ENCODE measurements around the gene CFAP77. TPM values are rescaled to one million over a fixed set of nuclear protein-coding genes. Genes with fewer than 3 reads are reported as not detected.

Gene CFAP77
- total and polyA plus RNA-seq, 2 of the 4 experiments (the other 2 are of a cell fraction) = not detected

DNA sequence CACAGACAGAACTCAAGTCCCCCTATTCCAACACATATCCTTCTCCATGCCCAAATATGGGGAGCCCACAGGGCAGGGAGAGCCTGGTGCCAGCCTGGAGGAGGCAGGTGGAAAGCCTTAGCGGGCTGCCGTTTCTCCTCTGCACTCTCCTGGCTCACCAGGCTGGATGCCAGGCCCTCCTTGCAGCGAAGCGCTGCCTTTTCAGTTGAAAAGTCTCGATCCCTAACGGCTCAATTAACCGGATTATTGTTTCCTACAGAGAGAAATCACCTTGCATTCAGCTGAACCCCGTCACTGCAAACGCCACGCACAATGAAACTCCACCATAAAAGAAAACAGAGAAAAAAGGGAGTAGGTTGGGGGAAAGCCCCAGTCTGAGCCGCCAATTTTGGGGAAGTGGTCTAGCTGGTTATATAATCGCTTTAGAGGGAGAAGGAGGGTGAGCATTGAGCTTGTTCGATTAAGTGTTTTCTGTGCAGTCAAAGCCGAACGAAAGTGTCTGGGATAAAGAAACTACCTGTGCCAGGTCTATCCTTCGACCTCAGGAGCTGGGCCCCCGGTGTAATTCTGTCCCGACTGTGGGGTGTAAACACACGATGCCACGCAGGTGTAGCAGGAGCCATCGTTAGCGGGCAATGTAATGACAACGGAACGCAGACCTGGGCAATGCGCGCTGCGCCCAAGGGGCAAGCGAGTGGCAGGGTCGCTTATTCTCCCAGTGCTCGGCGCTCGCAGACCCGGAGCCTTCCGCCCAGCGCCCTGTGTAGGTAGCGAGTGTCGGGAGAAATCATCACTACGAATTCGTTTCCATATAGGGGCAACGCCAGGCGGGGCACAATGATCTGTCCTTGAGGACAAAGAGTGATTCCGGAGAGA lies 176.2 kb downstream of the CFAP77 start:
- no peaks in the 10 kb centered on the region; the same call in 1 of the 2 replicates for H3K9me1 ChIP-seq (ENCODE audit: insufficient read depth, low read length)
- dilution Hi-C loops (cut with HindIII; ENCODE audit: low sequenced_read_pairs, unreplicated experiment) = no loop called here
- no peak overlapping the region for H2AK9ac ChIP-seq (replicated peaks; ENCODE audit: low read depth, low read length, poor library complexity)
- peaks cover 2% of the 10 kb centered on the region for H3K9me3 ChIP-seq (ENCODE audit: control insufficient read depth, insufficient read depth, low read length)
- no peak overlapping the region for H3K4ac ChIP-seq (ENCODE audit: low read depth, low read length)
- intact Hi-C loops (cut with micrococcal nuclease) = no loop called here
- H2AK5ac ChIP-seq (ENCODE audit: low read depth, low read length) = no peak overlapping the region
- ATAC-seq (ENCODE audit: low read depth) = no peak
- no peak overlapping the region for H3K27ac ChIP-seq (ENCODE audit: insufficient read depth, low read length)
- H4K91ac ChIP-seq (ENCODE audit: insufficient read depth, low read depth, low read length) = no peak overlapping the region
- no peak overlapping the region for H3K4me3 ChIP-seq (ENCODE audit: insufficient read depth, low read depth, low read length)
- BruUV-seq (replicated peaks) = no TSS peak
- no peak overlapping the region for H2BK5ac ChIP-seq (ENCODE audit: low read depth, low read length, poor library complexity, severe bottlenecking)
- no peak overlapping the region for H4K5ac ChIP-seq (ENCODE audit: low read depth, low read length)
- H3K4me1 ChIP-seq (ENCODE audit: control insufficient read depth, insufficient read depth, low read length) = no peaks in the 10 kb centered on the region; the same call in 1 of the 2 replicates
- H3K56ac ChIP-seq (ENCODE audit: extremely low read depth, insufficient read depth, low read length) = no peak overlapping the region
- H3K36me3 ChIP-seq (ENCODE audit: control insufficient read depth, insufficient read depth, low read length) = no peaks in the 10 kb centered on the region
- H3K4me2 ChIP-seq (ENCODE audit: low read depth, low read length) = no peak overlapping the region
- TF ChIP-seq FOS (IDR thresholded peaks at IDR 0.05; ENCODE audit: low read depth, low read length) (no peak), POLR2A (IDR thresholded peaks at IDR 0.05; ENCODE audit: low read depth, low read length) (no peak), USF2 (IDR thresholded peaks at IDR 0.05; ENCODE audit: low read depth, low read length) (no peak), MAFK (IDR thresholded peaks at IDR 0.05; ENCODE audit: low read depth, low read length) (no peak), CEBPB (IDR thresholded peaks at IDR 0.05; ENCODE audit: low read depth, low read length) (no peak), RFX5 (IDR thresholded peaks at IDR 0.05; ENCODE audit: low read depth, low read length) (no peak), SMC3 (IDR thresholded peaks at IDR 0.05; ENCODE audit: low read depth, low read length) (no peak), MAZ (IDR thresholded peaks at IDR 0.05; ENCODE audit: borderline replicate concordance, low read depth, low read length) (no peak), BHLHE40 (IDR thresholded peaks at IDR 0.05; ENCODE audit: low read depth, low read length) (no peak), RAD21 (IDR thresholded peaks at IDR 0.05; ENCODE audit: low read length) (no peak), NFE2L2 (IDR thresholded peaks at IDR 0.05; ENCODE audit: low read depth, low read length) (no peak), CHD1 (IDR thresholded peaks at IDR 0.05; ENCODE audit: low read depth, low read length) (no peak), RCOR1 (IDR thresholded peaks at IDR 0.05; ENCODE audit: insufficient replicate concordance, low read length) (no peak), CTCF (conservative IDR thresholded peaks at IDR 0.05; ENCODE audit: low read depth, low read length) (no peak)
- TF ChIP-seq, protein P1, sequence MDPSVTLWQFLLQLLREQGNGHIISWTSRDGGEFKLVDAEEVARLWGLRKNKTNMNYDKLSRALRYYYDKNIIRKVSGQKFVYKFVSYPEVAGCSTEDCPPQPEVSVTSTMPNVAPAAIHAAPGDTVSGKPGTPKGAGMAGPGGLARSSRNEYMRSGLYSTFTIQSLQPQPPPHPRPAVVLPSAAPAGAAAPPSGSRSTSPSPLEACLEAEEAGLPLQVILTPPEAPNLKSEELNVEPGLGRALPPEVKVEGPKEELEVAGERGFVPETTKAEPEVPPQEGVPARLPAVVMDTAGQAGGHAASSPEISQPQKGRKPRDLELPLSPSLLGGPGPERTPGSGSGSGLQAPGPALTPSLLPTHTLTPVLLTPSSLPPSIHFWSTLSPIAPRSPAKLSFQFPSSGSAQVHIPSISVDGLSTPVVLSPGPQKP (IDR thresholded peaks at IDR 0.05; ENCODE audit: borderline replicate concordance, low read depth, low read length) = no peak
- no peak overlapping the region for H3K9ac ChIP-seq (ENCODE audit: low read depth, low read length)
- no peak for DNase-seq
- H3K14ac ChIP-seq (replicated peaks; ENCODE audit: low read depth, low read length) = no peak overlapping the region
- H3K79me1 ChIP-seq (ENCODE audit: low read depth in 1 of 2, low read length in 2 of 2) = no peaks in the 10 kb centered on the region
- peaks cover 96% of the 10 kb centered on the region for H3K27me3 ChIP-seq (ENCODE audit: control insufficient read depth, insufficient read depth, low read length)
- CTCF ChIA-PET = interaction anchor here (0.6 kb wide), 1 partner anchor 182 kb away, joined by 8 read pairs; no protein-coding TSS in a partner anchor
- no peak overlapping the region for H2AFZ ChIP-seq (replicated peaks; ENCODE audit: low read length, poor library complexity)
- in situ Hi-C loops (cut with MboI; ENCODE audit: low sequenced_read_pairs) = no loop called here
- no peak overlapping the region for H3K18ac ChIP-seq (ENCODE audit: low read depth, low read length)
- 2% methylated on average over 9 of the region's 42 CpGs; no CpG with 5 or more reads in 1 of the 2 experiments for WGBS, 2 experiments (ENCODE audit: extremely low coverage in 2 of 2, insufficient read length in 1 of 2)
- H2BK20ac ChIP-seq (ENCODE audit: low read depth, low read length) = no peak overlapping the region
- H3K23ac ChIP-seq (ENCODE audit: low read depth, low read length) = no peak overlapping the region
- H2BK120ac ChIP-seq (ENCODE audit: low read depth, low read length) = no peak overlapping the region
- POLR2A ChIA-PET (ENCODE audit: unreplicated experiment) = no interaction called here
- no peak overlapping the region for H2BK15ac ChIP-seq (ENCODE audit: low read depth, low read length)
- H4K20me1 ChIP-seq (ENCODE audit: insufficient read depth, low read length) = peaks cover 54% of the 10 kb centered on the region
- H4K8ac ChIP-seq (ENCODE audit: low read depth in 2 of 2, low read length in 2 of 2) = no peak overlapping the region
